K562 (cell line): ENCODE measurements around the gene WDPCP. TPM values are rescaled to one million over a fixed set of nuclear protein-coding genes. Genes with fewer than 3 reads are reported as not detected.

Experiments
- EP300 ChIP-seq: IDR thresholded peaks from 2 replicates; pipeline ENCODE4 v1.6.1; 2012; ENCODE audit warnings: low read length, improper control_type of control experiment
- ETV1 ChIP-seq: fragments of 450-650 bp; conservative IDR thresholded peaks from 2 replicates; pipeline ENCODE4 v1.6.1; 2016; ENCODE audit warnings: missing genetic modification characterization, control low read depth, low read depth, missing compliant biosample characterization
- HNRNPLL ChIP-seq: fragments of 200-400 bp; formaldehyde crosslinking; IDR thresholded peaks from 2 replicates; pipeline ENCODE4 v1.6.1; 2017; ENCODE audit warnings: low read length, low read depth, mild to moderate bottlenecking; ENCODE audit not compliant: poor library complexity, severe bottlenecking
- KDM4B ChIP-seq, 2 experiments: fragments of 450-650 bp in 1 of 2; sonication (generic) in 1 of 2; IDR thresholded peaks; 2 replicates each; pipeline ENCODE4 v1.6.1; 2016 to 2017; ENCODE audit warnings: borderline replicate concordance in 2 of 2, antibody characterized with exemption in 1 of 2, low read depth in 1 of 2, mild to moderate bottlenecking in 1 of 2
- L3MBTL2 ChIP-seq: fragments of 450-650 bp; IDR thresholded peaks from 2 replicates; pipeline ENCODE4 v1.6.1; 2016; ENCODE audit warnings: mild to moderate bottlenecking, moderate library complexity
- NR4A1 ChIP-seq, 2 experiments: fragments of 250-450 bp in 1 of 2; fragments of 450-650 bp in 1 of 2; sonication (Bioruptor Pico) in 1 of 2; IDR thresholded peaks; 2 replicates each; pipeline versions ENCODE4 v1.4.0 to v1.6.1; 2016 to 2020; ENCODE audit warnings: mild to moderate bottlenecking in 2 of 2, missing compliant biosample characterization in 1 of 2, missing genetic modification characterization in 1 of 2, moderate library complexity in 1 of 2
- POLR2AphosphoS5 ChIP-seq: IDR thresholded peaks from 2 replicates; pipeline ENCODE4 v1.6.1; 2011; ENCODE audit warnings: mild to moderate bottlenecking, low read depth, low read length, moderate library complexity; ENCODE audit not compliant: control insufficient read depth, insufficient read depth
- PTBP1 ChIP-seq: fragments of 200-400 bp; formaldehyde crosslinking; IDR thresholded peaks from 2 replicates; pipeline ENCODE4 v1.6.1; 2017; ENCODE audit warnings: low read depth, low read length
- SRSF1 ChIP-seq: fragments of 200-400 bp; formaldehyde crosslinking; IDR thresholded peaks from 2 replicates; pipeline ENCODE4 v1.6.1; 2017; ENCODE audit warnings: mild to moderate bottlenecking, low read depth, low read length, moderate library complexity
- SRSF7 ChIP-seq: fragments of 200-400 bp; formaldehyde crosslinking; optimal IDR thresholded peaks from 2 replicates; pipeline ENCODE3; 2017; ENCODE audit warnings: mild to moderate bottlenecking, low read depth, low read length
- TOE1 ChIP-seq, 2 experiments: fragments of 450-650 bp in 1 of 2; sonication (generic) in 1 of 2; formaldehyde crosslinking in 1 of 2; IDR thresholded peaks; 2 replicates each; pipeline versions ENCODE4 v1.7.1 to v1.8.0; 2016 to 2022; ENCODE audit warnings: borderline replicate concordance in 2 of 2, mild to moderate bottlenecking in 2 of 2, antibody characterized with exemption in 1 of 2, inconsistent platforms in 1 of 2, low read depth in 1 of 2, missing genetic modification reagents in 1 of 2, moderate library complexity in 1 of 2
- XRCC5 ChIP-seq: fragments of 200-400 bp; formaldehyde crosslinking; IDR thresholded peaks from 2 replicates; pipeline ENCODE4 v1.6.1; 2017; ENCODE audit warnings: low read depth, mild to moderate bottlenecking, low read length
- ZC3H4 ChIP-seq: sonication (generic); formaldehyde crosslinking; IDR thresholded peaks from 2 replicates; pipeline ENCODE4 v1.9.0; 2021; ENCODE audit warnings: missing genetic modification reagents, borderline replicate concordance
- ZKSCAN3 ChIP-seq: fragments of 250-450 bp; sonication (Bioruptor Pico); IDR thresholded peaks from 2 replicates; pipeline ENCODE4 v1.4.0; 2020
- polyA plus RNA-seq, 8 experiments: library from polyadenylated mRNA; depleted of rRNA in 4 of 8; stranded (reverse) in 5 of 8; unstranded in 3 of 8; fragments of >200 nt; fragmentation: Nextera tagmentation in 2 of 8; fragmentation: Illumina TruSeq in 1 of 8; extraction: Ambion mirVana in 2 of 8; extraction: Trizol in 1 of 8; gene quantifications; 2 replicates each; pipeline versions ENCODE4 v1.2.1 to v1.2.3, GENCODE V29; 2011 to 2014; ENCODE audit warnings: inconsistent platforms in 1 of 8, missing spikeins in 1 of 8
- total RNA-seq, 7 experiments: library from RNA; depleted of rRNA in 6 of 7; stranded (reverse); fragments of >200 nt in 6 of 7; fragmentation: Illumina TruSeq in 2 of 7; extraction: Trizol in 2 of 7; gene quantifications; 2 replicates each; pipeline versions ENCODE4 v1.2.1 to v1.2.3, GENCODE V29; 2011 to 2021; ENCODE audit warnings: low replicate concordance in 1 of 7
- TF ChIP-seq, protein P1 (sequence below), 3 experiments: IDR thresholded peaks in 2 of 3; conservative IDR thresholded peaks in 1 of 3; 2 replicates each; pipeline ENCODE4 v1.5.1; 2011 to 2012; ENCODE audit warnings: low read length in 3 of 3, mild to moderate bottlenecking in 3 of 3, control low read depth in 2 of 3, improper control_type of control experiment in 1 of 3, inconsistent platforms in 1 of 3, low read depth in 1 of 3, mixed read lengths in 1 of 3, moderate library complexity in 1 of 3; ENCODE audit not compliant: insufficient read depth in 2 of 3
- TF ChIP-seq, protein P2 (sequence below), 2 experiments: fragments of 450-650 bp; formaldehyde crosslinking in 1 of 2; IDR thresholded peaks; 2 replicates each; pipeline versions ENCODE4 v1.4.0 to v1.6.1; 2014 to 2020; ENCODE audit warnings: mild to moderate bottlenecking in 2 of 2, borderline replicate concordance in 1 of 2, low read depth in 1 of 2

The WDPCP gene
- total and polyA plus RNA-seq, 9 of the 15 experiments (the other 6 are each of a cell fraction or from before 2014, with no cell fraction given): 1.4 to 6.4 (median 5.5) TPM

DNA sequence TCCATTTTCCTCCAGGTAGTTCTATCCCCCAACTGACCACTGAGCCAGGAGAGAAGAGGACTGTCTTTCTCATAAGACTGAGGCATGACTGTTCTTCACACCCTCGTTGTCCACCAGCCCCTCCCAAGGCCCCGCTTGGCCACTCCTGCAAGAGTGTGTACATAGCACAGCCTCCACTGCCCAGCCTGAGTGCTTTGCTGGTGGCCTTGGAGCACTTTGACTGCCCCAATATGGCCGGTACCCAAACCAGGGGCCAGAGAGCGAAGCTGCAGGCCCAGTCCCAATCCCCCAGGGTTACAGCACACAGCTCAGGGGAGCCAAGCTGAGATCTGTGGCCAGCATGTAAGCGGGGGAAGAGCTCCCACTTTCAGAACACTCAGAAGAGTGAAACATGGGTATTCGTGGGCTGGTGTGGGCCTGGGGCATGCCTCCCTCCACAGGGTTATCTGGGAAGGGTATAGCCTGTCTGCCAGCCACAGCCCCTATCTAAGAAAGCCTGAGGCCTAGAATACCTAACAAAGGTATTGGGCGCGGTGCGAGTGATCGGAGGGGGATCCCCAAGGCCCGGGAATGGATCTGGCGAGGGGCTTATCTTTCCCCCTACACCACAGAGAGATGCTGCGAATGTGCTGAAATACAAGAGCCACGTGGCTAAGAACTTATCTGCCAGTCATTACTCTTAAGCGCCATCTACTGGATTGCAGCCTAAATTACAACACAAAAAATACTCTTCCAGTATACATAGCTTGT, 163.8 kb downstream of the WDPCP start (continued):
- no peak for TF ChIP-seq TOE1 (IDR thresholded peaks at IDR 0.05; ENCODE audit: borderline replicate concordance)
- TF ChIP-seq TOE1 (CRISPR knock-in tag; IDR thresholded peaks at IDR 0.05; ENCODE audit: borderline replicate concordance, low read depth): no peak
- TF ChIP-seq, protein P1, sequence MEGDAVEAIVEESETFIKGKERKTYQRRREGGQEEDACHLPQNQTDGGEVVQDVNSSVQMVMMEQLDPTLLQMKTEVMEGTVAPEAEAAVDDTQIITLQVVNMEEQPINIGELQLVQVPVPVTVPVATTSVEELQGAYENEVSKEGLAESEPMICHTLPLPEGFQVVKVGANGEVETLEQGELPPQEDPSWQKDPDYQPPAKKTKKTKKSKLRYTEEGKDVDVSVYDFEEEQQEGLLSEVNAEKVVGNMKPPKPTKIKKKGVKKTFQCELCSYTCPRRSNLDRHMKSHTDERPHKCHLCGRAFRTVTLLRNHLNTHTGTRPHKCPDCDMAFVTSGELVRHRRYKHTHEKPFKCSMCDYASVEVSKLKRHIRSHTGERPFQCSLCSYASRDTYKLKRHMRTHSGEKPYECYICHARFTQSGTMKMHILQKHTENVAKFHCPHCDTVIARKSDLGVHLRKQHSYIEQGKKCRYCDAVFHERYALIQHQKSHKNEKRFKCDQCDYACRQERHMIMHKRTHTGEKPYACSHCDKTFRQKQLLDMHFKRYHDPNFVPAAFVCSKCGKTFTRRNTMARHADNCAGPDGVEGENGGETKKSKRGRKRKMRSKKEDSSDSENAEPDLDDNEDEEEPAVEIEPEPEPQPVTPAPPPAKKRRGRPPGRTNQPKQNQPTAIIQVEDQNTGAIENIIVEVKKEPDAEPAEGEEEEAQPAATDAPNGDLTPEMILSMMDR (IDR thresholded peaks at IDR 0.05 in 2 of 3, conservative IDR thresholded peaks at IDR 0.05 in 1 of 3; ENCODE audit: insufficient read depth in 2 of 3, low read depth in 1 of 3, low read length in 3 of 3): peak; percentile 61 to 83 (median 80)
- TF ChIP-seq ETV1 (tag): no peak
- TF ChIP-seq SRSF1: no peak
- TF ChIP-seq ZKSCAN3 (CRISPR knock-in tag): no peak
- TF ChIP-seq L3MBTL2: peak; percentile 91
- 0 out of 2 replicates have a peak, but pooled peaks have one; percentile 36 for TF ChIP-seq XRCC5
- TF ChIP-seq KDM4B (IDR thresholded peaks at IDR 0.05; ENCODE audit: borderline replicate concordance in 2 of 2, low read depth in 1 of 2): no peak
- no peak for TF ChIP-seq ZC3H4 (CRISPR knock-in tag)
- no peak for TF ChIP-seq NR4A1 (CRISPR knock-in tag; IDR thresholded peaks at IDR 0.05)
- no peak for TF ChIP-seq NR4A1 (tag; IDR thresholded peaks at IDR 0.05)
- TF ChIP-seq HNRNPLL: no peak
- TF ChIP-seq, protein P2, sequence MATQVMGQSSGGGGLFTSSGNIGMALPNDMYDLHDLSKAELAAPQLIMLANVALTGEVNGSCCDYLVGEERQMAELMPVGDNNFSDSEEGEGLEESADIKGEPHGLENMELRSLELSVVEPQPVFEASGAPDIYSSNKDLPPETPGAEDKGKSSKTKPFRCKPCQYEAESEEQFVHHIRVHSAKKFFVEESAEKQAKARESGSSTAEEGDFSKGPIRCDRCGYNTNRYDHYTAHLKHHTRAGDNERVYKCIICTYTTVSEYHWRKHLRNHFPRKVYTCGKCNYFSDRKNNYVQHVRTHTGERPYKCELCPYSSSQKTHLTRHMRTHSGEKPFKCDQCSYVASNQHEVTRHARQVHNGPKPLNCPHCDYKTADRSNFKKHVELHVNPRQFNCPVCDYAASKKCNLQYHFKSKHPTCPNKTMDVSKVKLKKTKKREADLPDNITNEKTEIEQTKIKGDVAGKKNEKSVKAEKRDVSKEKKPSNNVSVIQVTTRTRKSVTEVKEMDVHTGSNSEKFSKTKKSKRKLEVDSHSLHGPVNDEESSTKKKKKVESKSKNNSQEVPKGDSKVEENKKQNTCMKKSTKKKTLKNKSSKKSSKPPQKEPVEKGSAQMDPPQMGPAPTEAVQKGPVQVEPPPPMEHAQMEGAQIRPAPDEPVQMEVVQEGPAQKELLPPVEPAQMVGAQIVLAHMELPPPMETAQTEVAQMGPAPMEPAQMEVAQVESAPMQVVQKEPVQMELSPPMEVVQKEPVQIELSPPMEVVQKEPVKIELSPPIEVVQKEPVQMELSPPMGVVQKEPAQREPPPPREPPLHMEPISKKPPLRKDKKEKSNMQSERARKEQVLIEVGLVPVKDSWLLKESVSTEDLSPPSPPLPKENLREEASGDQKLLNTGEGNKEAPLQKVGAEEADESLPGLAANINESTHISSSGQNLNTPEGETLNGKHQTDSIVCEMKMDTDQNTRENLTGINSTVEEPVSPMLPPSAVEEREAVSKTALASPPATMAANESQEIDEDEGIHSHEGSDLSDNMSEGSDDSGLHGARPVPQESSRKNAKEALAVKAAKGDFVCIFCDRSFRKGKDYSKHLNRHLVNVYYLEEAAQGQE (IDR thresholded peaks at IDR 0.05; ENCODE audit: borderline replicate concordance): peak; percentile 51; the same call in 1 of the 2 replicates
- TF ChIP-seq, protein P2 (CRISPR knock-in tag; IDR thresholded peaks at IDR 0.05; ENCODE audit: low read depth): no peak
- TF ChIP-seq PTBP1: no peak
- no peak for TF ChIP-seq POLR2AphosphoS5
- TF ChIP-seq EP300: no peak
- no peak for TF ChIP-seq SRSF7
